ENCODE results near the gene ZFYVE21. TPM values are rescaled to one million over a fixed set of nuclear protein-coding genes. Genes with fewer than 3 reads are reported as not detected.

ZFYVE21 gene
- total RNA-seq, 2 experiments from 2014 or later: 18.0 to 22.5 TPM

DNA sequence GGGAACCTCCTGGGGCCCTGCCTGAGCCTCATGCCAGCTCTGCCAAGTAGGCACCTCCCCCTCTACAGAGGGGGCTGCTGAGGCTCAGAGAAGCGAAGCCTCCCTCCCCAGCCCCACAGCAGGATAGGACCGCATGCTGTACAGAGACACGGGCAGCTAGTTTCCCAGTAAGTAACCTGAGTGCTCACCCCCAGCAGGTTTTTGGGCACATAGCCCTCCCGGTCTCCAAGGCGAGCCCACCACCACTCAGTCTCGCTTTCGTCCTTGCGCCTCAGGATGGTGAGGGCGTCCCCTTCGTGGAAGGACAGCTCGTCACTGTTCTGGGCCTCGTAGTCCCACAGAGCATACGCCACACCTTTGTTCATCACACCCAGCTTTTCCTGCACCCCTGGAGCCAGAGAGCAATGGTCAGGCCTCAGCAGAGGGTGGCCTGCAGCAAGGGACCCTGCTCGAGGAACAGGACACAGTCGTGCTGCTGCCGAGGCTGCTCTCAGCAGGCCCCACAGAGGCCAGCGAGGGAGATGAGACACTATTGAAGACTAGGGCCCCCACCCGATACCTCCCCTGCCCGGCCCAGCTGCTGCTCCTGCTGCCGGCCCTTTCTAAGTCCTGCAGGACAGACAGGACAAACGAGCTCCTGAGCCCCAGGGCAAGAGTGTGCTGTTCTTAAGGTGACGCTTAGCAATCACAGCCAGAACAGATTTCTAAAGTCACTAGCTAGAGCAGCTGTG is 20.4 kb downstream of the ZFYVE21 start:
- no TSS peak for BruUV-seq (replicated peaks)
- intact Hi-C loops (cut with micrococcal nuclease; ENCODE audit: unreplicated experiment): no loop called here
- Histone ChIP-seq H3K4me3 (ENCODE audit: low read depth, low read length, poor library complexity, severe bottlenecking) (no peak overlapping the region), H3K4me1 (ENCODE audit: insufficient read depth, low read length, poor library complexity, severe bottlenecking) (no peaks in the 10 kb centered on the region), H3K79me2 (ENCODE audit: insufficient read depth, low read depth, low read length) (no peaks in the 10 kb centered on the region), H3K36me3 (ENCODE audit: insufficient read depth, low read length) (peaks cover 17% of the 10 kb centered on the region), H2AFZ (ENCODE audit: low read length) (no peak overlapping the region), H4K20me1 (ENCODE audit: insufficient read depth, low read length) (no peaks in the 10 kb centered on the region), H3K27ac (ENCODE audit: low read depth, low read length, poor library complexity, severe bottlenecking) (no peak overlapping the region), H3K9me3 (ENCODE audit: low read length) (no peaks in the 10 kb centered on the region), H3K9me2 (ENCODE audit: insufficient read depth, low read length) (no peaks in the 10 kb centered on the region), H3K4me2 (ENCODE audit: low read length) (no peak overlapping the region)
- no peak for DNase-seq (ENCODE audit: low spot score)
- ChIA-PET CTCF (ENCODE audit: unreplicated experiment) (no interaction called here), POLR2A (interaction anchor here (0.6 to 1.6 kb wide), 2 partner anchors 18 to 184 kb away, joined by 3 read pairs; no protein-coding TSS in a partner anchor)
- no peak for TF ChIP-seq EZH2phosphoT487 (IDR thresholded peaks at IDR 0.05; ENCODE audit: borderline replicate concordance, low read depth, low read length)
- TF ChIP-seq, protein P1, sequence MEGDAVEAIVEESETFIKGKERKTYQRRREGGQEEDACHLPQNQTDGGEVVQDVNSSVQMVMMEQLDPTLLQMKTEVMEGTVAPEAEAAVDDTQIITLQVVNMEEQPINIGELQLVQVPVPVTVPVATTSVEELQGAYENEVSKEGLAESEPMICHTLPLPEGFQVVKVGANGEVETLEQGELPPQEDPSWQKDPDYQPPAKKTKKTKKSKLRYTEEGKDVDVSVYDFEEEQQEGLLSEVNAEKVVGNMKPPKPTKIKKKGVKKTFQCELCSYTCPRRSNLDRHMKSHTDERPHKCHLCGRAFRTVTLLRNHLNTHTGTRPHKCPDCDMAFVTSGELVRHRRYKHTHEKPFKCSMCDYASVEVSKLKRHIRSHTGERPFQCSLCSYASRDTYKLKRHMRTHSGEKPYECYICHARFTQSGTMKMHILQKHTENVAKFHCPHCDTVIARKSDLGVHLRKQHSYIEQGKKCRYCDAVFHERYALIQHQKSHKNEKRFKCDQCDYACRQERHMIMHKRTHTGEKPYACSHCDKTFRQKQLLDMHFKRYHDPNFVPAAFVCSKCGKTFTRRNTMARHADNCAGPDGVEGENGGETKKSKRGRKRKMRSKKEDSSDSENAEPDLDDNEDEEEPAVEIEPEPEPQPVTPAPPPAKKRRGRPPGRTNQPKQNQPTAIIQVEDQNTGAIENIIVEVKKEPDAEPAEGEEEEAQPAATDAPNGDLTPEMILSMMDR (conservative IDR thresholded peaks at IDR 0.05; ENCODE audit: low read length): no peak

DNA sequence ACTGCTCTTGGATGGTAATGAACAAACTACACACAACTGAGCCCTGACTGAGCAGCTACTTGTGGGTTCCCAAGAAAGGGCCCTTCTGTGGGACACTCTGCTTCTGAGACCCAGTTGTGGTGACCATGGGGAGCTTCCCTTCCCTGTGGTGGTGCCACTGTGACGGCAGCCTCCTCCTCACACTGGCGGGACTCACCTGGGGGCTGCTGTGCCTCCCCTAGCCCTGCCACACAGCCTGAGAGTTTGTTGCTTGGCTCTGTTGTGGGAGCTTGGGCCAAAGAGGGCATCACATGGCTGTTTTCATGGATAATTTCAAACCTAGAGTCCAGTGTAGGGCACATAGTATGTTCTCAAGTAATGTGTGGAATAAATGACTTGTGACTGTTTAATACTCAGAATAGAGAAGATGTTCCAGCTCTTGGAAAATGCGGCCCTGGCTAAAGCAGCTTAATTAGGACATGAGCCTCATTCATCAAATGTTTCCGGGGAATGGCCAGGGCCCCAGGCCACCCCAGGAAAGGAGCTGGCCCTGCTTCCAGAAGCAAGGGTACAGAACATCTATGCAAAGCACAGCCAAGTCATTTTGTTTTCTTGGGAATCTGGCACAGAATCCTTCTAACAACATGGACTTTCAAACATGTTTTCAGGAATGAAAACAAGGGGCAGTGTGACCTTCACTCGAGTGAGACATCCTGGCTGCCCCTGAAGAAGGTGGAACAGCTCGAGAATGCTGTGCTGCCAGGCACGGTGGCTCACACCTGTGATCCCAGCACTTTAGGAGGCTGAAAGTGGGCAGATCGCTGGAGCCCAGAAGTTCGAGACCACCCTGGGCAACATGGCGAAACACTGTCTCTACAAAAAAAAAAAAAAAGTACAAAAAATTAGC is 21.2 kb downstream of the ZFYVE21 start:
- Histone ChIP-seq H3K9me3 (ENCODE audit: low read length) (no peaks in the 10 kb centered on the region), H3K4me3 (ENCODE audit: low read depth, low read length, poor library complexity, severe bottlenecking) (no peak overlapping the region), H2AFZ (ENCODE audit: low read length) (no peak overlapping the region), H3K4me1 (ENCODE audit: insufficient read depth, low read length, poor library complexity, severe bottlenecking) (no peaks in the 10 kb centered on the region), H3K4me2 (ENCODE audit: low read length) (no peak overlapping the region), H4K20me1 (ENCODE audit: insufficient read depth, low read length) (no peaks in the 10 kb centered on the region), H3K79me2 (ENCODE audit: insufficient read depth, low read depth, low read length) (no peaks in the 10 kb centered on the region), H3K27ac (ENCODE audit: low read depth, low read length, poor library complexity, severe bottlenecking) (no peak overlapping the region), H3K36me3 (ENCODE audit: insufficient read depth, low read length) (peaks cover 17% of the 10 kb centered on the region), H3K9me2 (ENCODE audit: insufficient read depth, low read length) (no peaks in the 10 kb centered on the region)
- no peak for TF ChIP-seq EZH2phosphoT487 (IDR thresholded peaks at IDR 0.05; ENCODE audit: borderline replicate concordance, low read depth, low read length)
- TF ChIP-seq, protein P1 (conservative IDR thresholded peaks at IDR 0.05; ENCODE audit: low read length): no peak
- ChIA-PET POLR2A (interaction anchor here (0.5 to 1.6 kb wide), 2 partner anchors 19 to 276 kb away, joined by 3 read pairs; no protein-coding TSS in a partner anchor), CTCF (ENCODE audit: unreplicated experiment) (no interaction called here)
- no TSS peak for BruUV-seq (replicated peaks)
- DNase-seq (ENCODE audit: low spot score): no peak
- intact Hi-C loops (cut with micrococcal nuclease; ENCODE audit: unreplicated experiment): no loop called here
